ENCODE data around the gene SUPT6H.

DNA sequence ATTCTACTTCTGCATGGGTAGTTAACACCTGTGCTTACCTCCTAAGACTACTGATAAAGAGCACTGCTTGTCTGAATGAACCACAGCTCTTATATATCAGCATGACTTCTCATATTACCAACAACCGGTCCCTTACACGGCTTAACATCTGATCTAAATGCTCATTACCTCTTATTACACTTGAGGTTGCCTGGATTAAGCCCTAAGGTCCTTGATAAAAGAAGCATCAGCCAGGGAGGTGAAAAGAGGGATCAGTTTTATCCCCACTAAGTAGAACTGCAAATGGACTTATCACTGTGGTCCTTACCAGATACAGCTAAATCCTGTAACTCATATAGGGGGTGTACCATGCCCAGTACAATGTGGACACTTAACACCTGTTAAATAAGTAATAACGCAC, 39.8 kb upstream of the SUPT6H start:
- TF ChIP-seq, protein P1, sequence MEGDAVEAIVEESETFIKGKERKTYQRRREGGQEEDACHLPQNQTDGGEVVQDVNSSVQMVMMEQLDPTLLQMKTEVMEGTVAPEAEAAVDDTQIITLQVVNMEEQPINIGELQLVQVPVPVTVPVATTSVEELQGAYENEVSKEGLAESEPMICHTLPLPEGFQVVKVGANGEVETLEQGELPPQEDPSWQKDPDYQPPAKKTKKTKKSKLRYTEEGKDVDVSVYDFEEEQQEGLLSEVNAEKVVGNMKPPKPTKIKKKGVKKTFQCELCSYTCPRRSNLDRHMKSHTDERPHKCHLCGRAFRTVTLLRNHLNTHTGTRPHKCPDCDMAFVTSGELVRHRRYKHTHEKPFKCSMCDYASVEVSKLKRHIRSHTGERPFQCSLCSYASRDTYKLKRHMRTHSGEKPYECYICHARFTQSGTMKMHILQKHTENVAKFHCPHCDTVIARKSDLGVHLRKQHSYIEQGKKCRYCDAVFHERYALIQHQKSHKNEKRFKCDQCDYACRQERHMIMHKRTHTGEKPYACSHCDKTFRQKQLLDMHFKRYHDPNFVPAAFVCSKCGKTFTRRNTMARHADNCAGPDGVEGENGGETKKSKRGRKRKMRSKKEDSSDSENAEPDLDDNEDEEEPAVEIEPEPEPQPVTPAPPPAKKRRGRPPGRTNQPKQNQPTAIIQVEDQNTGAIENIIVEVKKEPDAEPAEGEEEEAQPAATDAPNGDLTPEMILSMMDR (IDR thresholded peaks at IDR 0.05) = no peak
- TF ChIP-seq POLR2A (IDR thresholded peaks at IDR 0.05) = no peak
